HG02588 (cell line): ENCODE measurements around the gene CCDC57.
A peak's percentile ranks its signal among the peaks of the same experiment; 100 is the strongest.

Experiments used
- ATAC-seq: cut with Tn5 transposase; IDR thresholded peaks from one replicate; pipeline ENCODE4 v1.9.1; 2021; ENCODE audit warnings: mild to moderate bottlenecking, moderate library complexity; ENCODE audit not compliant: unreplicated experiment

The CCDC57 gene

GRCh38 chr17:82065638-82066303 is 146.9 kb downstream of the CCDC57 start, which contains the start of gene DUS1L:
DUS1L (minus strand) TSS chr17:82065804; CDS start chr17:82065059, 745 bp downstream.
- peak; percentile 71 for ATAC-seq

GRCh38 chr17:82065193-82065637 is 147.4 kb downstream of the CCDC57 start:
- ATAC-seq: peak; percentile 9

- ATAC-seq: no peak
Measured at GRCh38 chr17:82064433-82065192, 148.0 kb downstream of the CCDC57 start.

GRCh38 chr17:82063424-82064415 is 148.9 kb downstream of the CCDC57 start:
- no peak for ATAC-seq

- no peak for ATAC-seq
Measured at GRCh38 chr17:82062984-82063368, 149.7 kb downstream of the CCDC57 start.

- no peak for ATAC-seq
Measured at GRCh38 chr17:82062076-82062983, 150.3 kb downstream of the CCDC57 start.

GRCh38 chr17:82061047-82061925 is 151.4 kb downstream of the CCDC57 start:
- no peak for ATAC-seq

GRCh38 chr17:82060614-82061013 is 152.0 kb downstream of the CCDC57 start:
- ATAC-seq: no peak

GRCh38 chr17:82060001-82060380 is 152.7 kb downstream of the CCDC57 start:
- ATAC-seq: no peak

- ATAC-seq: no peak
Measured at GRCh38 chr17:82059272-82060000, 153.2 kb downstream of the CCDC57 start.

- ATAC-seq: no peak
Measured at GRCh38 chr17:82058855-82059249, 153.8 kb downstream of the CCDC57 start.

- ATAC-seq: no peak
Measured at GRCh38 chr17:82058230-82058854, 154.3 kb downstream of the CCDC57 start.

GRCh38 chr17:82056729-82057621 is 155.7 kb downstream of the CCDC57 start:
- no peak for ATAC-seq

- no peak for ATAC-seq
Measured at GRCh38 chr17:82055965-82056728, 156.5 kb downstream of the CCDC57 start.

GRCh38 chr17:82055023-82055964 is 157.3 kb downstream of the CCDC57 start:
- no peak for ATAC-seq
